ENCODE data around the gene PCDHB7.
A peak's percentile ranks its signal among the peaks of the same experiment; 100 is the strongest.
"Not testable (repeated sequence)": the region's sequence is repeated elsewhere in the genome, so short reads cannot be mapped to it uniquely, and the experiment has no call there.

The PCDHB7 gene

GRCh38 chr5:141182248-141182647 is 9.8 kb downstream of the PCDHB7 start, which contains the start of gene PCDHB16:
Gene PCDHB16, plus strand, starts transcription at chr5:141182387. Its CDS starts 173 bp downstream, at chr5:141182560.
- DNase-seq = peak; percentile 75

- DNase-seq = not testable (repeated sequence)
Measured at GRCh38 chr5:141184117-141184855, 11.8 kb downstream of the PCDHB7 start.

- peak; percentile 74 for DNase-seq
Measured at GRCh38 chr5:141186897-141187512, 14.6 kb downstream of the PCDHB7 start, which contains the start of gene PCDHB9. Gene PCDHB9, plus strand, starts transcription at chr5:141187161. Its CDS starts 158 bp downstream, at chr5:141187319.

- not testable (repeated sequence) for DNase-seq
Measured at GRCh38 chr5:141188682-141189081, 16.2 kb downstream of the PCDHB7 start.

GRCh38 chr5:141189131-141189530 is 16.7 kb downstream of the PCDHB7 start:
- not testable (repeated sequence) for DNase-seq

- peak; percentile 78 for DNase-seq
Measured at GRCh38 chr5:141192110-141192725, 19.8 kb downstream of the PCDHB7 start, which contains the start of gene PCDHB10. Gene PCDHB10, plus strand, starts transcription at chr5:141192353. Its CDS starts 200 bp downstream, at chr5:141192553.

GRCh38 chr5:141194332-141194731 is 21.9 kb downstream of the PCDHB7 start:
- DNase-seq = not testable (repeated sequence)

GRCh38 chr5:141196363-141196762 is 23.9 kb downstream of the PCDHB7 start:
- DNase-seq = no peak

GRCh38 chr5:141199359-141200235 is 27.2 kb downstream of the PCDHB7 start, which contains the start of gene PCDHB11:
Gene PCDHB11, plus strand, starts transcription at chr5:141199627. Its CDS starts 148 bp downstream, at chr5:141199775.
- no peak for DNase-seq

- DNase-seq = not testable (repeated sequence)
Measured at GRCh38 chr5:141201126-141201525, 28.7 kb downstream of the PCDHB7 start.

GRCh38 chr5:141201646-141202045 is 29.2 kb downstream of the PCDHB7 start:
- DNase-seq = not testable (repeated sequence)

- DNase-seq = peak; percentile 47
Measured at GRCh38 chr5:141208478-141208877, 36.0 kb downstream of the PCDHB7 start, which contains the start of gene PCDHB12. Gene PCDHB12, plus strand, starts transcription at chr5:141208719. Its CDS starts 189 bp downstream, at chr5:141208908.

- not testable (repeated sequence) for DNase-seq
Measured at GRCh38 chr5:141210281-141210680, 37.8 kb downstream of the PCDHB7 start.

GRCh38 chr5:141210849-141211248 is 38.4 kb downstream of the PCDHB7 start:
- DNase-seq = not testable (repeated sequence)

GRCh38 chr5:141213656-141214339 is 41.4 kb downstream of the PCDHB7 start, which contains the start of gene PCDHB13:
Gene PCDHB13, plus strand, starts transcription at chr5:141213919. Its CDS starts 205 bp downstream, at chr5:141214124.
- DNase-seq = not testable (repeated sequence)

GRCh38 chr5:141214583-141214982 is 42.1 kb downstream of the PCDHB7 start:
- not testable (repeated sequence) for DNase-seq

- DNase-seq = not testable (repeated sequence)
Measured at GRCh38 chr5:141215504-141215903, 43.1 kb downstream of the PCDHB7 start.

- not testable (repeated sequence) for DNase-seq
Measured at GRCh38 chr5:141216035-141216434, 43.6 kb downstream of the PCDHB7 start.

GRCh38 chr5:141223112-141223783 is 50.8 kb downstream of the PCDHB7 start, which contains the start of gene PCDHB14:
Gene PCDHB14, plus strand, starts transcription at chr5:141223343. Its CDS starts 163 bp downstream, at chr5:141223506.
- peak; percentile 48 for DNase-seq

GRCh38 chr5:141224844-141225243 is 52.4 kb downstream of the PCDHB7 start:
- DNase-seq = not testable (repeated sequence)

All from 8988T (cell line).